IMR-90 (cell line): ENCODE results near the gene KBTBD8. TPM values are rescaled to one million over a fixed set of nuclear protein-coding genes. Genes with fewer than 3 reads are reported as not detected.

Source experiments
- ATAC-seq: fragments of 200-7000 bp; cut with Tn5 transposase; 2 replicates; pipeline ENCODE4 v1.9.1; 2020; ENCODE audit warnings: low read depth, mild to moderate bottlenecking, moderate library complexity
- BruUV-seq: library from RNA; stranded (reverse); fragments of 400-500 nt; replicated peaks from 2 replicates; lab custom pipeline; 2021; lab: Mats Ljungman, UMichigan
- CTCF ChIA-PET: fragments of 300-600 bp; formaldehyde crosslinking; extraction: SDS; loops from one replicate; lab custom pipeline; 2021; ENCODE audit warnings: antibody characterized with exemption; lab: Yijun Ruan, JAX
- POLR2A ChIA-PET: fragments of 300-600 bp; sonication (Branson Sonifier 250); formaldehyde crosslinking; loops from one replicate; lab custom pipeline; 2022; ENCODE audit warnings: antibody characterized with exemption; ENCODE audit not compliant: unreplicated experiment; lab: Charles Lee
- DNase-seq: peaks from one replicate; pipeline ENCODE4 v3.0.0; 2013
- H2AFZ ChIP-seq: replicated peaks from 2 replicates; pipeline ENCODE3; 2013; ENCODE audit warnings: low read length, mild to moderate bottlenecking; ENCODE audit not compliant: poor library complexity
- H2AK5ac ChIP-seq: 2 replicates; pipeline ENCODE4 v1.6.1; 2013; ENCODE audit warnings: low read depth, low read length, inconsistent platforms
- H2AK9ac ChIP-seq: replicated peaks from 2 replicates; pipeline ENCODE3; 2013; ENCODE audit warnings: mild to moderate bottlenecking, low read depth, low read length, moderate library complexity; ENCODE audit not compliant: poor library complexity
- H2BK120ac ChIP-seq: 2 replicates; pipeline ENCODE4 v1.6.1; 2013; ENCODE audit warnings: low read depth, low read length, inconsistent platforms
- H2BK15ac ChIP-seq: 3 replicates; pipeline ENCODE4 v1.6.1; 2013; ENCODE audit warnings: low read depth, low read length, inconsistent platforms
- H2BK20ac ChIP-seq: 2 replicates; pipeline ENCODE4 v1.6.1; 2013; ENCODE audit warnings: low read depth, mild to moderate bottlenecking, inconsistent platforms, low read length, moderate library complexity
- H2BK5ac ChIP-seq: 2 replicates; pipeline ENCODE4 v1.6.1; 2013; ENCODE audit warnings: mild to moderate bottlenecking, low read depth, low read length, inconsistent platforms; ENCODE audit not compliant: poor library complexity, severe bottlenecking
- H3K14ac ChIP-seq: replicated peaks from 2 replicates; pipeline ENCODE4 v1.6.1; 2013; ENCODE audit warnings: low read depth, low read length, inconsistent platforms
- H3K18ac ChIP-seq: 2 replicates; pipeline ENCODE4 v1.6.1; 2013; ENCODE audit warnings: low read depth, low read length, control low read depth
- H3K23ac ChIP-seq: 2 replicates; pipeline ENCODE4 v1.6.1; 2013; ENCODE audit warnings: low read depth, low read length, inconsistent platforms
- H3K27ac ChIP-seq: 2 replicates; pipeline ENCODE4 v1.5.1; 2013; ENCODE audit warnings: mild to moderate bottlenecking, control low read depth, low read length; ENCODE audit not compliant: insufficient read depth
- H3K27me3 ChIP-seq: 2 replicates; pipeline ENCODE4 v1.6.1; 2013; ENCODE audit warnings: low read length; ENCODE audit not compliant: control insufficient read depth, insufficient read depth
- H3K36me3 ChIP-seq: 2 replicates; pipeline ENCODE4 v1.6.1; 2013; ENCODE audit warnings: low read length, mixed read lengths; ENCODE audit not compliant: control insufficient read depth, insufficient read depth
- H3K4ac ChIP-seq: 2 replicates; pipeline ENCODE4 v1.6.1; 2013; ENCODE audit warnings: low read depth, low read length, inconsistent platforms
- H3K4me1 ChIP-seq: 2 replicates; pipeline ENCODE4 v1.6.1; 2013; ENCODE audit warnings: low read length, mixed read lengths; ENCODE audit not compliant: control insufficient read depth, insufficient read depth
- H3K4me2 ChIP-seq: 2 replicates; pipeline ENCODE4 v1.6.1; 2013; ENCODE audit warnings: low read depth, mild to moderate bottlenecking, control low read depth, low read length, moderate library complexity
- H3K4me3 ChIP-seq: 2 replicates; pipeline ENCODE4 v1.5.1; 2013; ENCODE audit warnings: low read depth, mild to moderate bottlenecking, control low read depth, low read length, moderate library complexity; ENCODE audit not compliant: insufficient read depth
- H3K56ac ChIP-seq: 2 replicates; pipeline ENCODE4 v1.6.1; 2013; ENCODE audit warnings: low read length, inconsistent platforms; ENCODE audit not compliant: insufficient read depth; ENCODE audit errors: extremely low read depth
- H3K79me1 ChIP-seq, 2 experiments: 2 replicates each; pipeline ENCODE4 v1.6.1; 2013; ENCODE audit warnings: low read length in 2 of 2, inconsistent platforms in 1 of 2, low read depth in 1 of 2
- H3K9ac ChIP-seq: 2 replicates; pipeline ENCODE4 v1.6.1; 2013; ENCODE audit warnings: low read depth, low read length, control low read depth
- H3K9me1 ChIP-seq: 2 replicates; pipeline ENCODE4 v1.6.1; 2013; ENCODE audit warnings: low read length, inconsistent platforms; ENCODE audit not compliant: insufficient read depth
- H3K9me3 ChIP-seq: 2 replicates; pipeline ENCODE4 v1.6.1; 2013; ENCODE audit warnings: low read length; ENCODE audit not compliant: control insufficient read depth, insufficient read depth
- H4K20me1 ChIP-seq: 2 replicates; pipeline ENCODE4 v1.6.1; 2013; ENCODE audit warnings: low read length, inconsistent platforms; ENCODE audit not compliant: insufficient read depth
- H4K5ac ChIP-seq: 2 replicates; pipeline ENCODE4 v1.6.1; 2013; ENCODE audit warnings: mild to moderate bottlenecking, low read depth, low read length, control low read depth
- H4K8ac ChIP-seq, 2 experiments: 2 replicates each; pipeline ENCODE4 v1.6.1; 2013; ENCODE audit warnings: low read depth in 2 of 2, low read length in 2 of 2, control low read depth in 1 of 2, inconsistent platforms in 1 of 2
- H4K91ac ChIP-seq: 2 replicates; pipeline ENCODE4 v1.6.1; 2013; ENCODE audit warnings: low read depth, low read length, inconsistent platforms; ENCODE audit not compliant: insufficient read depth
- BHLHE40 ChIP-seq: fragments of 150-350 bp; IDR thresholded peaks from 2 replicates; pipeline ENCODE4 v1.6.1; 2016; ENCODE audit warnings: mild to moderate bottlenecking, low read depth, low read length
- CEBPB ChIP-seq: IDR thresholded peaks from 2 replicates; pipeline ENCODE4 v1.6.1; 2012; ENCODE audit warnings: low read depth, low read length, improper control_type of control experiment
- CHD1 ChIP-seq: IDR thresholded peaks from 2 replicates; pipeline ENCODE4 v1.6.1; 2012; ENCODE audit warnings: low read depth, low read length, improper control_type of control experiment
- CTCF ChIP-seq: conservative IDR thresholded peaks from 2 replicates; pipeline ENCODE4 v1.5.1; 2012; ENCODE audit warnings: mild to moderate bottlenecking, low read depth, low read length, improper control_type of control experiment
- ELK1 ChIP-seq: fragments of 150-350 bp; IDR thresholded peaks from 2 replicates; pipeline ENCODE4 v1.6.1; 2016; ENCODE audit warnings: low read depth, mild to moderate bottlenecking, low read length, moderate library complexity, borderline replicate concordance
- FOS ChIP-seq: fragments of 150-350 bp; IDR thresholded peaks from 2 replicates; pipeline ENCODE4 v1.6.1; 2016; ENCODE audit warnings: low read depth, low read length
- MAFK ChIP-seq: IDR thresholded peaks from 2 replicates; pipeline ENCODE4 v1.6.1; 2012; ENCODE audit warnings: low read depth, low read length, improper control_type of control experiment
- MAZ ChIP-seq: IDR thresholded peaks from 2 replicates; pipeline ENCODE4 v1.6.1; 2012; ENCODE audit warnings: low read depth, mild to moderate bottlenecking, low read length, improper control_type of control experiment, moderate library complexity, borderline replicate concordance
- MXI1 ChIP-seq: IDR thresholded peaks from 2 replicates; pipeline ENCODE4 v1.6.1; 2012; ENCODE audit warnings: low read depth, mild to moderate bottlenecking, low read length, moderate library complexity, borderline replicate concordance
- NFE2L2 ChIP-seq: fragments of 150-350 bp; IDR thresholded peaks from 2 replicates; pipeline ENCODE4 v1.6.1; 2016; ENCODE audit warnings: low read depth, mild to moderate bottlenecking, low read length
- POLR2A ChIP-seq: IDR thresholded peaks from 2 replicates; pipeline ENCODE4 v1.6.1; 2012; ENCODE audit warnings: mild to moderate bottlenecking, low read depth, low read length
- RAD21 ChIP-seq: IDR thresholded peaks from 2 replicates; pipeline ENCODE4 v1.6.1; 2012; ENCODE audit warnings: low read length, improper control_type of control experiment
- RCOR1 ChIP-seq: IDR thresholded peaks from 2 replicates; pipeline ENCODE4 v1.6.1; 2012; ENCODE audit warnings: mild to moderate bottlenecking, low read length, improper control_type of control experiment; ENCODE audit not compliant: insufficient replicate concordance
- RFX5 ChIP-seq: IDR thresholded peaks from 2 replicates; pipeline ENCODE4 v1.8.0; 2012; ENCODE audit warnings: low read depth, mild to moderate bottlenecking, low read length, moderate library complexity
- SMC3 ChIP-seq: fragments of 150-350 bp; IDR thresholded peaks from 2 replicates; pipeline ENCODE4 v1.6.1; 2016; ENCODE audit warnings: low read depth, mild to moderate bottlenecking, antibody characterized with exemption, low read length, moderate library complexity
- USF2 ChIP-seq: fragments of 150-350 bp; IDR thresholded peaks from 2 replicates; pipeline ENCODE4 v1.6.1; 2017; ENCODE audit warnings: mild to moderate bottlenecking, antibody characterized with exemption, low read length, low read depth
- WGBS, 2 experiments: methylation state at CpG; one replicate each; pipeline versions ENCODE4 v1.1.5 to v1.1.7; 2013; ENCODE audit warnings: missing lambda C conversion rate in 2 of 2; ENCODE audit not compliant: insufficient read length in 1 of 2; ENCODE audit errors: extremely low coverage in 2 of 2; 5-methylcytosine and 5-hydroxymethylcytosine counted together
- dilution Hi-C: fragments of 300-500 bp; cut with HindIII; formaldehyde crosslinking; loops from one replicate; pipeline ENCODE4 v1.14.3; 2018; ENCODE audit warnings: low sequenced_read_pairs; ENCODE audit not compliant: unreplicated experiment
- in situ Hi-C: fragments of 300-500 bp; cut with MboI; formaldehyde crosslinking; loops from 3 replicates; pipeline ENCODE4 v1.14.3; 2019; ENCODE audit warnings: low sequenced_read_pairs, inconsistent platforms, mixed read lengths
- intact Hi-C: fragments of 100-400 bp; cut with micrococcal nuclease; formaldehyde crosslinking; loops from 2 replicates; pipeline ENCODE4 v1.10.0; 2022
- polyA plus RNA-seq, 3 experiments: library from polyadenylated mRNA; depleted of rRNA; stranded (reverse); fragments of >200 nt; gene quantifications; 2 replicates each; pipeline ENCODE4 v1.2.3, GENCODE V29; 2012; ENCODE audit warnings: low replicate concordance in 1 of 3
- total RNA-seq: library from RNA; depleted of rRNA; stranded (reverse); fragments of >200 nt; gene quantifications from 2 replicates; pipeline ENCODE4 v1.2.3, GENCODE V29; 2012

The KBTBD8 gene
- total and polyA plus RNA-seq, 2 of the 4 experiments (the other 2 are of a cell fraction) = 1.5 to 8.6 TPM

- H3K9me1 ChIP-seq = 0 out of 2 replicates have a peak, but pooled peaks cover 2% of the 10 kb centered on the region
- H3K4me1 ChIP-seq = peaks cover 2% of the 10 kb centered on the region; the same call in 1 of the 2 replicates
- H2BK5ac ChIP-seq = no peak overlapping the region
- no peak overlapping the region for H2BK120ac ChIP-seq
- H2AK9ac ChIP-seq = no peak overlapping the region
- POLR2A ChIA-PET = no interaction called here
- no peak overlapping the region for H2AK5ac ChIP-seq
- no peak overlapping the region for H4K5ac ChIP-seq
- CTCF ChIA-PET = no interaction called here
- H3K9me3 ChIP-seq = no peaks in the 10 kb centered on the region
- intact Hi-C loops = loop anchor here (5.0 to 10.0 kb wide), 2 partner anchors 512 to 656 kb away; partner anchors contain the start of gene SUCLG2
- H2AFZ ChIP-seq = no peak overlapping the region
- H3K18ac ChIP-seq = no peak overlapping the region
- no peak overlapping the region for H3K9ac ChIP-seq
- no peak overlapping the region for H3K4me2 ChIP-seq
- no peak for DNase-seq
- in situ Hi-C loops = no loop called here
- BruUV-seq = no TSS peak
- H4K8ac ChIP-seq = no peak overlapping the region
- H3K27me3 ChIP-seq = no peaks in the 10 kb centered on the region
- H3K23ac ChIP-seq = no peak overlapping the region
- H4K91ac ChIP-seq = no peak overlapping the region
- H2BK15ac ChIP-seq = no peak overlapping the region
- TF ChIP-seq CTCF (no peak), MAZ (no peak), FOS (no peak), USF2 (no peak), RCOR1 (no peak), MAFK (no peak), ELK1 (no peak), NFE2L2 (no peak), SMC3 (no peak), RFX5 (no peak), MXI1 (no peak), POLR2A (no peak), CEBPB (no peak), CHD1 (no peak), RAD21 (no peak), BHLHE40 (no peak)
- H4K20me1 ChIP-seq = no peaks in the 10 kb centered on the region
- no peak overlapping the region for H3K56ac ChIP-seq
- no peak overlapping the region for H3K27ac ChIP-seq
- no peak overlapping the region for H2BK20ac ChIP-seq
- H3K4me3 ChIP-seq = no peak overlapping the region
- no peak overlapping the region for H3K4ac ChIP-seq
- no peaks in the 10 kb centered on the region for H3K36me3 ChIP-seq
- no peak overlapping the region for H3K14ac ChIP-seq
- no peak for ATAC-seq
- dilution Hi-C loops = no loop called here
- H3K79me1 ChIP-seq = peaks cover 8 to 14% of the 10 kb centered on the region in 2 experiments
- WGBS, 2 experiments = no CpG with 5 or more reads among the region's 4 CpGs
These were observed 1.4 kb upstream of the KBTBD8 start for GRCh38 chr3:66996696-66997095.
